ENCODE data around the gene KLRB1. TPM values are rescaled to one million over a fixed set of nuclear protein-coding genes. Genes with fewer than 3 reads are reported as not detected.
"Not testable (repeated sequence)": the region's sequence is repeated elsewhere in the genome, so short reads cannot be mapped to it uniquely, and the experiment has no call there.

Gene KLRB1
- total RNA-seq, 1 experiment from 2014 or later: not detected

DNA sequence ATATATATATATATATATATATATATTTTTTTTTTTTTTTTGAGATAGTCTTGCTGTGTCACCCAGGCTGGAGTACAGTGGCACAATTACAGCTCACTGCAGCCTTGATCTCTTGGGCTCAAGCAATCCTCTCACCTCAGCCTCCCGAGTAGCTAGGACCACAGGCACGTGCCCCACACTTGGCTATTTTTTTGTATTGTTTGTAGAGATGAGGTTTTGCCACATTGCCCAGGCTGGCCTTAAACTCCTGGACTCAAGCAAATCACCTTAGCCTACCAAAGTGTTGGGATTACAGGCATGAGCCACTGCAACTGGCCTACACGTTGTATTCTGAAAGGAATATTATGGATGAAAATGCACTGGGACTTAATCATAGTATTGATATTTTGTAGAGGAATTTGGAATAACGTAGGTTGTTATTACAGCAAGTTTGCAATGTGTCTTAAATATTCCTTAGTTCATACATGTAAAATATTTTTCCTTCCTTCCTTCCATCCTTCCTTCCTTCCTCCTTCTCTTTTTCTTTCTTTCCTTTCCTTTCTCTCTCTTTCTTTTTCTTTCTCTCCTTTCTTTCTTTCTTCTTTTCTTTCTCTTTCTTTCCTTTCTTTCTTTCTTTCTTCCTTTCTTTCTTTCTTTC lies 862 bp downstream of the KLRB1 start:
- Mint-ChIP-seq H3K36me3 (ENCODE audit: insufficient read depth, unreplicated experiment) (peaks cover 1% of the 10 kb centered on the region), H3K27ac (ENCODE audit: low read depth, unreplicated experiment) (no peak overlapping the region), H3K9me3 (ENCODE audit: unreplicated experiment) (no peaks in the 10 kb centered on the region), H3K4me3 (ENCODE audit: unreplicated experiment) (no peak overlapping the region), H3K27me3 (ENCODE audit: insufficient read depth, unreplicated experiment) (no peaks in the 10 kb centered on the region), H3K4me1 (ENCODE audit: insufficient read depth, unreplicated experiment) (no peaks in the 10 kb centered on the region)
- TF ChIP-seq, protein P1, sequence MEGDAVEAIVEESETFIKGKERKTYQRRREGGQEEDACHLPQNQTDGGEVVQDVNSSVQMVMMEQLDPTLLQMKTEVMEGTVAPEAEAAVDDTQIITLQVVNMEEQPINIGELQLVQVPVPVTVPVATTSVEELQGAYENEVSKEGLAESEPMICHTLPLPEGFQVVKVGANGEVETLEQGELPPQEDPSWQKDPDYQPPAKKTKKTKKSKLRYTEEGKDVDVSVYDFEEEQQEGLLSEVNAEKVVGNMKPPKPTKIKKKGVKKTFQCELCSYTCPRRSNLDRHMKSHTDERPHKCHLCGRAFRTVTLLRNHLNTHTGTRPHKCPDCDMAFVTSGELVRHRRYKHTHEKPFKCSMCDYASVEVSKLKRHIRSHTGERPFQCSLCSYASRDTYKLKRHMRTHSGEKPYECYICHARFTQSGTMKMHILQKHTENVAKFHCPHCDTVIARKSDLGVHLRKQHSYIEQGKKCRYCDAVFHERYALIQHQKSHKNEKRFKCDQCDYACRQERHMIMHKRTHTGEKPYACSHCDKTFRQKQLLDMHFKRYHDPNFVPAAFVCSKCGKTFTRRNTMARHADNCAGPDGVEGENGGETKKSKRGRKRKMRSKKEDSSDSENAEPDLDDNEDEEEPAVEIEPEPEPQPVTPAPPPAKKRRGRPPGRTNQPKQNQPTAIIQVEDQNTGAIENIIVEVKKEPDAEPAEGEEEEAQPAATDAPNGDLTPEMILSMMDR (IDR thresholded peaks at IDR 0.05; ENCODE audit: unreplicated experiment): no peak
- intact Hi-C loops (cut with micrococcal nuclease): no loop called here
- BruUV-seq (replicated peaks): no TSS peak
- POLR2A ChIA-PET: no interaction called here
- CTCF ChIA-PET: no interaction called here
- no peak for DNase-seq (ENCODE audit: unreplicated experiment)

DNA sequence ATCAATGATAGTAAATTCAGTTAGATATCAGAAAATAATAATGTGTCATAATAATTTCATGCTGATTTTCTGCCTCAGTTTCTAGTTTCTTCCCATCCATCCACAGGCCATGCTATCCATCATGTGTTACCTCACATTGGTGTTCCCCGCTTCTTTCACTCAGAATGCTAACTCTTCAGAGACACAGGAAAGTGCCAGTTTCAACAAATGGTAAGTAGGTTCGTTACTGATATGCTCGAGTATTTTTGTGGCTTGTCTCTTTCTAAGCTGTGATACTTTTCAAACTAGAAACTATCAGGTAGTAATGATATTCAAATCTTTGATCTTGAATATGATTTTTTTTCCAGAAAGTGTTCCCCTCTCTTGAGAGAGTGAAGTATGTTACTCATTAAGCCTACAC lies 1.5 kb downstream of the KLRB1 start:
- H3K9me3 Mint-ChIP-seq (ENCODE audit: unreplicated experiment): no peaks in the 10 kb centered on the region
- ChIA-PET POLR2A (no interaction called here), CTCF (no interaction called here)
- H3K36me3 Mint-ChIP-seq (ENCODE audit: insufficient read depth, unreplicated experiment): no peaks in the 10 kb centered on the region
- H3K27ac Mint-ChIP-seq (ENCODE audit: low read depth, unreplicated experiment): no peak overlapping the region
- H3K4me3 Mint-ChIP-seq (ENCODE audit: unreplicated experiment): no peak overlapping the region
- no peak for DNase-seq (ENCODE audit: unreplicated experiment)
- TF ChIP-seq, protein P1 (IDR thresholded peaks at IDR 0.05; ENCODE audit: unreplicated experiment): no peak
- no TSS peak for BruUV-seq (replicated peaks)
- no peaks in the 10 kb centered on the region for H3K4me1 Mint-ChIP-seq (ENCODE audit: insufficient read depth, unreplicated experiment)
- H3K27me3 Mint-ChIP-seq (ENCODE audit: insufficient read depth, unreplicated experiment): no peaks in the 10 kb centered on the region
- intact Hi-C loops (cut with micrococcal nuclease): no loop called here

DNA sequence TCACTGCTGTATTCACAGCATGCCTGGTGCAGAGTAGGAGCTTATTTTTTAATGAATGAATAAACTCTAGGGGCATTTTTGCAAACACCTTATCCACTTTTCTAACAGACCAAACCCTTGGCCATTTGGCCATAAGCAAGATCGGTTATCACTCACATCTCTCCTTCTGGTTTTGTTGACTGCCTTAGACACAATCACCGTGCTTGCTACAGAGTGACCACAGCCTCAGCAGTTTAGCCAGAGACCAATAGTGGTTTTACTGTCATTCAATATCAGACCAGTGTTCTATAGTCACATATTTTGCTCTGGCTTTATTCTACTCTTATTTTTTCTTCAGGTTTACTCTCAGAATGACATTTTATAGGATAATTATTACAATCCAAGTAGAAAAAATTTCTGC lies 2.2 kb downstream of the KLRB1 start:
- intact Hi-C loops (cut with micrococcal nuclease): no loop called here
- CTCF ChIA-PET: no interaction called here

DNA sequence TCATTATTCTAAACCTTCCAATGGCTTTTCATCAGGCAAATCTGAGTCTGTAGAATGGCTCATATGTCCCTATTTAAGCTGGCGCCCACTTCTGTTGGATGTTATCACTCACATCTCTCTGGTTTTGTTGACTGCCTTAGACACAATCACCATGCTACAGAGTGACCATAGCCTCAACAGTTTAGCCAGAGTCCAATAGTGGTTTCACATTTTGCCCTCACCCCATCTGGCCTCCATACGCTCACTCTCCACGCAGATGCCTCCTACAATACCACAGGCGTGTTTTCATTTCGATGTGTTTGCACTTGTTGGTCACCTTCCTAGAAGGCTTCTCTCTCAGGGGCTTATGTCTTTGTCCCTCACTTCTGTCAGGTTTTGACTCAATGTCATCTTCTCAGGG lies 3.4 kb downstream of the KLRB1 start:
- Mint-ChIP-seq H3K4me3 (ENCODE audit: unreplicated experiment) (no peak overlapping the region), H3K9me3 (ENCODE audit: unreplicated experiment) (no peaks in the 10 kb centered on the region), H3K27me3 (ENCODE audit: insufficient read depth, unreplicated experiment) (no peaks in the 10 kb centered on the region), H3K27ac (ENCODE audit: low read depth, unreplicated experiment) (no peak overlapping the region), H3K36me3 (ENCODE audit: insufficient read depth, unreplicated experiment) (no peaks in the 10 kb centered on the region), H3K4me1 (ENCODE audit: insufficient read depth, unreplicated experiment) (no peaks in the 10 kb centered on the region)
- CTCF ChIA-PET: no interaction called here
- intact Hi-C loops (cut with micrococcal nuclease): no loop called here
- POLR2A ChIA-PET: no interaction called here
- TF ChIP-seq, protein P1 (IDR thresholded peaks at IDR 0.05; ENCODE audit: unreplicated experiment): no peak
- no peak for DNase-seq (ENCODE audit: unreplicated experiment)
- BruUV-seq (replicated peaks): no TSS peak

More for the DNA sequence above, 2.2 kb downstream of the KLRB1 start:
- H3K36me3 Mint-ChIP-seq (ENCODE audit: insufficient read depth, unreplicated experiment): no peaks in the 10 kb centered on the region
- TF ChIP-seq, protein P1 (IDR thresholded peaks at IDR 0.05; ENCODE audit: unreplicated experiment): no peak
- DNase-seq (ENCODE audit: unreplicated experiment): no peak
- no TSS peak for BruUV-seq (replicated peaks)
- H3K4me3 Mint-ChIP-seq (ENCODE audit: unreplicated experiment): no peak overlapping the region
- no peaks in the 10 kb centered on the region for H3K27me3 Mint-ChIP-seq (ENCODE audit: insufficient read depth, unreplicated experiment)
- H3K27ac Mint-ChIP-seq (ENCODE audit: low read depth, unreplicated experiment): no peak overlapping the region
- no peaks in the 10 kb centered on the region for H3K9me3 Mint-ChIP-seq (ENCODE audit: unreplicated experiment)
- POLR2A ChIA-PET: no interaction called here
- no peaks in the 10 kb centered on the region for H3K4me1 Mint-ChIP-seq (ENCODE audit: insufficient read depth, unreplicated experiment)

DNA sequence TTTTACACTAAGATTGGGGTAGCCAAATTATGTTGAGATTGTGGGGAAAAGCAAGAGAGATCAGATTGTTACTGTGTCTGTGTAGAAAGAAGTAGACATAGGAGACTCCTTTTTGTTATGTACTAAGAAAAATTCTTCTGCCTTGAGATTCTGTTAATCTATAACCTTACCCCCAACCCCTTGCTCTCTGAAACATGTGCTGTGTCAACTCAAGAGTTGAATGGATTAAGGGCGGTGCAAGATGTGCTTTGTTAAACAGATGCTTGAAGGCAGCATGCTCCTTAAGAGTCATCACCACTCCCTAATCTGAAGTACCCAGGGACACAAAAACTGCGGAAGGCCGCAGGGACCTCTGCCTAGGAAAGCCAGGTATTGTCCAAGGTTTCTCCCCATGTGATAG lies 7.3 kb downstream of the KLRB1 start:
- H3K9me3 Mint-ChIP-seq (ENCODE audit: unreplicated experiment); DNase-seq (ENCODE audit: unreplicated experiment); H3K27me3 Mint-ChIP-seq (ENCODE audit: insufficient read depth, unreplicated experiment); H3K4me3 Mint-ChIP-seq (ENCODE audit: unreplicated experiment); intact Hi-C loops (cut with micrococcal nuclease); BruUV-seq (replicated peaks); H3K4me1 Mint-ChIP-seq (ENCODE audit: insufficient read depth, unreplicated experiment); POLR2A ChIA-PET; H3K27ac Mint-ChIP-seq (ENCODE audit: low read depth, unreplicated experiment); CTCF ChIA-PET; H3K36me3 Mint-ChIP-seq (ENCODE audit: insufficient read depth, unreplicated experiment): not testable (repeated sequence)

All from MCF 10A (cell line).